Measurements from ENCODE around the gene CCDC182. TPM values are rescaled to one million over a fixed set of nuclear protein-coding genes. Genes with fewer than 3 reads are reported as not detected.
A peak's percentile ranks its signal among the peaks of the same experiment; 100 is the strongest.

CCDC182 gene
- total and polyA plus RNA-seq, 2 of the 13 experiments (the other 11 are each of a cell fraction or from before 2014, with no cell fraction given), result not detected

DNA sequence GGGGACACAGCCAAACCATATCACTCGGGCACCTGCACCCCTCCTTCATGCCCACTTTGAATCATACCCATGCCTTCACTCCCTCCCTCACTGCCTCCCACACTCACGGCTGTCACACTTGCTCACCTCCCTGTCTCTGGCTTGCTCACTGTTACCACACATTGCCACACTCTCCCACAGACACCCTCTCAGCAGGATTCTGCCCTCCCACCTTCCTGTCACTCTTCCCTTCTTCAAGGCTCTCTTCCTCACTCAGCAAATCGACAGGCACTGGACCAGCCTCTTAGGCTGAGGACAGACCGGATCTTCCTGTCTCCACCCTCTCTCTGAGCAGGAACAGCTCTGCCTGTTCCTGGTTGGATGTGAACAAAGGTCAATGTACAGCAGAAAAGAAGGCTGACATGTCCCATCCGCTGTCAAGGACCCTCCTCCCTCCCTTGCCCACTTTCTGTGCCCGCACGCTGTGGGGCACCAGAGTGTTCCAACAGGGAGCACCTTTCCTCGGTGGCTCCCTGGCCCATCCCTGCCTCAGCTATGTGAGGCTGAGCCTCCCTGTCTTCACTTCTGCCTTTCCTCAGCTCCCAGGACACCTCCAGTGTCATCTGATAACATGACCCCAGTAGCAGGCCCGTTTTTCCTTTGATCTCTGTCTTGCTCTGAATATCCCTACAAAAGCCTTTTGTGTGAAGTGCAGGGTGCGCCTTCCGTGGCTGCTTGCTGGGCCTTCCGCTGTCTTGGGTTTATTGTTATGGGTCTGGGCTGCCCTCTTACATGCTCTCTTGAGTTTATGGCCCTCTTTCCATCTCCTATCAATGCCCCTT lies 47.0 kb downstream of the CCDC182 start (continued):
- TF ChIP-seq RBM22 (optimal IDR thresholded peaks at IDR 0.05; ENCODE audit: low read length) (peak; percentile 47), TBX2 (CRISPR knock-in tag; IDR thresholded peaks at IDR 0.05; ENCODE audit: borderline replicate concordance) (peak; percentile 66), KDM5B (CRISPR knock-in tag; IDR thresholded peaks at IDR 0.05; ENCODE audit: borderline replicate concordance) (peak; percentile 29; the same call in 1 of the 2 replicates), MEF2D (CRISPR knock-in tag; IDR thresholded peaks at IDR 0.05) (0 out of 2 replicates have a peak, but pooled peaks have one; percentile 28), ISX (CRISPR knock-in tag; conservative IDR thresholded peaks at IDR 0.05) (no peak), ZNF891 (CRISPR knock-in tag; IDR thresholded peaks at IDR 0.05) (peak; percentile 83; the same call in 1 of the 2 replicates), ZKSCAN8 (CRISPR knock-in tag; IDR thresholded peaks at IDR 0.05; ENCODE audit: borderline replicate concordance) (no peak), ELF3 (CRISPR knock-in tag; IDR thresholded peaks at IDR 0.05) (peak; percentile 79; the same call in 1 of the 2 replicates), NR2F6 (IDR thresholded peaks at IDR 0.05) (peak; percentile 89), NR2F6 (CRISPR knock-in tag; IDR thresholded peaks at IDR 0.05) (peak; percentile 87), HOXA3 (CRISPR knock-in tag; IDR thresholded peaks at IDR 0.05) (peak; percentile 61), NRL (CRISPR knock-in tag; IDR thresholded peaks at IDR 0.05; ENCODE audit: borderline replicate concordance) (peak; percentile 80; the same call in 1 of the 2 replicates), KDM2A (CRISPR knock-in tag; IDR thresholded peaks at IDR 0.05; ENCODE audit: borderline replicate concordance, low read depth) (peak; percentile 44; the same call in 1 of the 2 replicates), SAP130 (CRISPR knock-in tag; IDR thresholded peaks at IDR 0.05; ENCODE audit: low read depth) (peak; percentile 62), ZNF629 (CRISPR knock-in tag; conservative IDR thresholded peaks at IDR 0.05) (peak; percentile 17; the same call in 1 of the 2 replicates)
- TF ChIP-seq, protein P1, sequence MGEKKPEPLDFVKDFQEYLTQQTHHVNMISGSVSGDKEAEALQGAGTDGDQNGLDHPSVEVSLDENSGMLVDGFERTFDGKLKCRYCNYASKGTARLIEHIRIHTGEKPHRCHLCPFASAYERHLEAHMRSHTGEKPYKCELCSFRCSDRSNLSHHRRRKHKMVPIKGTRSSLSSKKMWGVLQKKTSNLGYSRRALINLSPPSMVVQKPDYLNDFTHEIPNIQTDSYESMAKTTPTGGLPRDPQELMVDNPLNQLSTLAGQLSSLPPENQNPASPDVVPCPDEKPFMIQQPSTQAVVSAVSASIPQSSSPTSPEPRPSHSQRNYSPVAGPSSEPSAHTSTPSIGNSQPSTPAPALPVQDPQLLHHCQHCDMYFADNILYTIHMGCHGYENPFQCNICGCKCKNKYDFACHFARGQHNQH (CRISPR knock-in tag; IDR thresholded peaks at IDR 0.05), result peak; percentile 66; the same call in 1 of the 2 replicates
- TF ChIP-seq, protein P2, sequence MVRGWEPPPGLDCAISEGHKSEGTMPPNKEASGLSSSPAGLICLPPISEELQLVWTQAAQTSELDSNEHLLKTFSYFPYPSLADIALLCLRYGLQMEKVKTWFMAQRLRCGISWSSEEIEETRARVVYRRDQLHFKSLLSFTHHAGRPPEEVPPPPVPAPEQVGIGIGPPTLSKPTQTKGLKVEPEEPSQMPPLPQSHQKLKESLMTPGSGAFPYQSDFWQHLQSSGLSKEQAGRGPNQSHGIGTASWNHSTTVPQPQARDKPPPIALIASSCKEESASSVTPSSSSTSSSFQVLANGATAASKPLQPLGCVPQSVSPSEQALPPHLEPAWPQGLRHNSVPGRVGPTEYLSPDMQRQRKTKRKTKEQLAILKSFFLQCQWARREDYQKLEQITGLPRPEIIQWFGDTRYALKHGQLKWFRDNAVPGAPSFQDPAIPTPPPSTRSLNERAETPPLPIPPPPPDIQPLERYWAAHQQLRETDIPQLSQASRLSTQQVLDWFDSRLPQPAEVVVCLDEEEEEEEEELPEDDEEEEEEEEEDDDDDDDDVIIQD (CRISPR knock-in tag; IDR thresholded peaks at IDR 0.05; ENCODE audit: low read depth), result peak; percentile 65; the same call in 1 of the 2 replicates
- TF ChIP-seq, protein P3, sequence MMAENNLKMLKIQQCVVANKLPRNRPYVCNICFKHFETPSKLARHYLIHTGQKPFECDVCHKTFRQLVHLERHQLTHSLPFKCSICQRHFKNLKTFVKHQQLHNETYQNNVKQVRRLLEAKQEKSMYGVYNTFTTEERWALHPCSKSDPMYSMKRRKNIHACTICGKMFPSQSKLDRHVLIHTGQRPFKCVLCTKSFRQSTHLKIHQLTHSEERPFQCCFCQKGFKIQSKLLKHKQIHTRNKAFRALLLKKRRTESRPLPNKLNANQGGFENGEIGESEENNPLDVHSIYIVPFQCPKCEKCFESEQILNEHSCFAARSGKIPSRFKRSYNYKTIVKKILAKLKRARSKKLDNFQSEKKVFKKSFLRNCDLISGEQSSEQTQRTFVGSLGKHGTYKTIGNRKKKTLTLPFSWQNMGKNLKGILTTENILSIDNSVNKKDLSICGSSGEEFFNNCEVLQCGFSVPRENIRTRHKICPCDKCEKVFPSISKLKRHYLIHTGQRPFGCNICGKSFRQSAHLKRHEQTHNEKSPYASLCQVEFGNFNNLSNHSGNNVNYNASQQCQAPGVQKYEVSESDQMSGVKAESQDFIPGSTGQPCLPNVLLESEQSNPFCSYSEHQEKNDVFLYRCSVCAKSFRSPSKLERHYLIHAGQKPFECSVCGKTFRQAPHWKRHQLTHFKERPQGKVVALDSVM (CRISPR knock-in tag; IDR thresholded peaks at IDR 0.05), result peak; percentile 92
- TF ChIP-seq, protein P4, sequence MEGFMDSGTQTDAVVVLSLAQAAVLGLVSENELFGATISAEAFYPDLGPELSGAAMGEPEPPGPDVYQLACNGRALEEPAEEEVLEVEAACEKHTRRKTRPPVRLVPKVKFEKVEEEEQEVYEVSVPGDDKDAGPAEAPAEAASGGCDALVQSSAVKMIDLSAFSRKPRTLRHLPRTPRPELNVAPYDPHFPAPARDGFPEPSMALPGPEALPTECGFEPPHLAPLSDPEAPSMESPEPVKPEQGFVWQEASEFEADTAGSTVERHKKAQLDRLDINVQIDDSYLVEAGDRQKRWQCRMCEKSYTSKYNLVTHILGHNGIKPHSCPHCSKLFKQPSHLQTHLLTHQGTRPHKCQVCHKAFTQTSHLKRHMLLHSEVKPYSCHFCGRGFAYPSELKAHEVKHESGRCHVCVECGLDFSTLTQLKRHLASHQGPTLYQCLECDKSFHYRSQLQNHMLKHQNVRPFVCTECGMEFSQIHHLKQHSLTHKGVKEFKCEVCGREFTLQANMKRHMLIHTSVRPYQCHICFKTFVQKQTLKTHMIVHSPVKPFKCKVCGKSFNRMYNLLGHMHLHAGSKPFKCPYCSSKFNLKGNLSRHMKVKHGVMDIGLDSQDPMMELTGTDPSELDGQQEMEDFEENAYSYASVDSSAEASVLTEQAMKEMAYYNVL (CRISPR knock-in tag; IDR thresholded peaks at IDR 0.05; ENCODE audit: borderline replicate concordance), result peak; percentile 49; the same call in 1 of the 2 replicates
- TF ChIP-seq, protein P5, sequence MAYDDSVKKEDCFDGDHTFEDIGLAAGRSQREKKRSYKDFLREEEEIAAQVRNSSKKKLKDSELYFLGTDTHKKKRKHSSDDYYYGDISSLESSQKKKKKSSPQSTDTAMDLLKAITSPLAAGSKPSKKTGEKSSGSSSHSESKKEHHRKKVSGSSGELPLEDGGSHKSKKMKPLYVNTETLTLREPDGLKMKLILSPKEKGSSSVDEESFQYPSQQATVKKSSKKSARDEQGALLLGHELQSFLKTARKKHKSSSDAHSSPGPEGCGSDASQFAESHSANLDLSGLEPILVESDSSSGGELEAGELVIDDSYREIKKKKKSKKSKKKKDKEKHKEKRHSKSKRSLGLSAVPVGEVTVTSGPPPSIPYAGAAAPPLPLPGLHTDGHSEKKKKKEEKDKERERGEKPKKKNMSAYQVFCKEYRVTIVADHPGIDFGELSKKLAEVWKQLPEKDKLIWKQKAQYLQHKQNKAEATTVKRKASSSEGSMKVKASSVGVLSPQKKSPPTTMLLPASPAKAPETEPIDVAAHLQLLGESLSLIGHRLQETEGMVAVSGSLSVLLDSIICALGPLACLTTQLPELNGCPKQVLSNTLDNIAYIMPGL (CRISPR knock-in tag; IDR thresholded peaks at IDR 0.05; ENCODE audit: borderline replicate concordance in 1 of 2, low read depth in 1 of 2), result peak in 1 of 2 experiments; percentile 46; a peak in 3 of 4 replicates

Data from HepG2 (cell line).